ENCODE measurements around the gene FGF14. TPM values are rescaled to one million over a fixed set of nuclear protein-coding genes. Genes with fewer than 3 reads are reported as not detected.

Gene FGF14
- total and polyA plus RNA-seq, 2 experiments from 2014 or later: 0.73 TPM; not detected in 1

DNA sequence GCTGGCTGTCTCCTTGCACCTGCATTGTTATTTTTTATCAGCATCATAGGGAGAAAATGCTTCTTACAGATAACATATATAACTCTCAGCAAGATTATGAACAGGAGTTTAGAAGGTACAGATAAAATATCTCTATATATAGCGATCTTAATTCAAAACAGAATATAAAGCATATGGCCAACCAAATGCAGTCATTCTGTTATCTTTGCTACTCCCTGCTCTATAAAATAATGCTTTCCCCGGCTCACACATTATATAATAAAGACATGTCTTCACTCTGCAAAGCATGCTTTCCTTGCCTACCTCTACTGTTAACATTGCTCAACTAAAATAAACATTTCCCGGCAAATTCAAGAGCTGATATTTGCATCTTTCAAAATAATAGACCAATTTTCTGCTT lies 161.7 kb downstream of the FGF14 start:
- no peak overlapping the region for H3K4me2 ChIP-seq
- H3K36me3 ChIP-seq (replicated peaks; ENCODE audit: insufficient read depth, low read depth): no peaks in the 10 kb centered on the region
- H3K9me3 ChIP-seq (ENCODE audit: low read depth): no peaks in the 10 kb centered on the region
- no peak for TF ChIP-seq CTCF (IDR thresholded peaks at IDR 0.05; ENCODE audit: poor library complexity)
- no peak for TF ChIP-seq EZH2phosphoT487 (IDR thresholded peaks at IDR 0.05; ENCODE audit: low read depth, severe bottlenecking, unreplicated experiment)
- TF ChIP-seq EZH2 (IDR thresholded peaks at IDR 0.05; ENCODE audit: borderline replicate concordance): no peak
- no peak for DNase-seq (ENCODE audit: low spot score)
- 57% methylated on average over 3 of the region's 3 CpGs for WGBS (ENCODE audit: low lambda C conversion rate, missing lambda C conversion rate)
- no peaks in the 10 kb centered on the region for H3K9me2 ChIP-seq (replicated peaks; ENCODE audit: insufficient read depth)
- H2AFZ ChIP-seq: no peak overlapping the region
- no peak overlapping the region for H3K4me3 ChIP-seq
- no peaks in the 10 kb centered on the region for H3K79me2 ChIP-seq
- H4K20me1 ChIP-seq (ENCODE audit: insufficient read depth, poor library complexity, severe bottlenecking): no peaks in the 10 kb centered on the region
- H3K27me3 ChIP-seq: no peaks in the 10 kb centered on the region
- H3K4me1 ChIP-seq (ENCODE audit: insufficient read depth): no peaks in the 10 kb centered on the region
- no peak overlapping the region for H3K27ac ChIP-seq

DNA sequence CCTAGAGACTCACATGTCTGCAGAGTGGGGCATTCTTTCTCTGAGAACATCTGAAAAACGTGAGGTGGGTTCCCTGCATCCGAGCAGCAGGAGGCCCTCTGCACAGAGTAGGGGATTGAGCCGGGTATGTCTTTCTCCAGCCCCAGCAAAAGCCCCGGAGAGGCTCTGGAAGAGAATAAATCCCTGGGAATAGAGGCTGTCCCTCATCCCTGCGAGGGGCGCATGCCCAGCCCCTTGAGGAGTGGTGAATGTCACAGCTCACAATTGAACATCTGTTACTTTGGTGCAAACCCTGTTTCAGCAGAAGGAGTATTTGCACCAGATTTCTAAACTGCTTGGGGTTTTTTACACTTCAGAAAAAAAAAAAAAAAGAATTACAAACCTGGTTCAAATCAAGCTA lies 164.6 kb downstream of the FGF14 start:
- no peaks in the 10 kb centered on the region for H3K9me2 ChIP-seq (replicated peaks; ENCODE audit: insufficient read depth)

DNA sequence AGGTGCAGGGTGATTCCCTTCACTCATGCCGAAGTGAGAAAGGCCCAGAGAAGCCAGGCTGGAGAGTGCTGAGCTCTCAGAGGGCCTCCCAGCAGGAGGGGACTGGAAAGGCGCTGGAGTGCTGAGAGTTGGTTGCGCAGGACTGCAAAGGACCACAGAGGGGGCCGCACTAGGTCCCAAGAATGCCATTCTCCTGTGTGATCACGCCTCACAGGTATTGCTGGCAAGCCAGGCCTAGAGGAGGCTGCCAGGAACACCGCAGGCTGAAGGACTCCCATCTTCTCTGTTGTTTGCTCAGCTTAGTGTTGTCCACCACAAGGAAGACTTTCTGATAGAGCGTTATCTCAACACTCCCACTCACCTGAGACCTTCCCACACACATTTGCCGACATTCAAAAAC lies 165.0 kb downstream of the FGF14 start:
- WGBS (ENCODE audit: low lambda C conversion rate, missing lambda C conversion rate): 77% methylated on average over 8 of the region's 8 CpGs
- no peaks in the 10 kb centered on the region for H3K36me3 ChIP-seq (replicated peaks; ENCODE audit: insufficient read depth, low read depth)
- no peaks in the 10 kb centered on the region for H4K20me1 ChIP-seq (ENCODE audit: insufficient read depth, poor library complexity, severe bottlenecking)
- no peak overlapping the region for H2AFZ ChIP-seq
- H3K79me2 ChIP-seq: no peaks in the 10 kb centered on the region
- H3K9me2 ChIP-seq (replicated peaks; ENCODE audit: insufficient read depth): no peaks in the 10 kb centered on the region
- no peaks in the 10 kb centered on the region for H3K9me3 ChIP-seq (ENCODE audit: low read depth)
- H3K4me2 ChIP-seq: no peak overlapping the region
- no peaks in the 10 kb centered on the region for H3K27me3 ChIP-seq
- no peak overlapping the region for H3K27ac ChIP-seq
- DNase-seq (ENCODE audit: low spot score): no peak
- no peak overlapping the region for H3K4me3 ChIP-seq
- H3K4me1 ChIP-seq (ENCODE audit: insufficient read depth): no peaks in the 10 kb centered on the region
- TF ChIP-seq EZH2phosphoT487 (IDR thresholded peaks at IDR 0.05; ENCODE audit: low read depth, severe bottlenecking, unreplicated experiment) (no peak), EZH2 (IDR thresholded peaks at IDR 0.05; ENCODE audit: borderline replicate concordance) (no peak), CTCF (IDR thresholded peaks at IDR 0.05; ENCODE audit: poor library complexity) (no peak)

More for the DNA sequence above, 164.6 kb downstream of the FGF14 start:
- WGBS (ENCODE audit: low lambda C conversion rate, missing lambda C conversion rate): 62% methylated on average over 6 of the region's 6 CpGs
- Histone ChIP-seq H3K36me3 (replicated peaks; ENCODE audit: insufficient read depth, low read depth) (no peaks in the 10 kb centered on the region), H3K9me3 (ENCODE audit: low read depth) (no peaks in the 10 kb centered on the region), H3K4me2 (no peak overlapping the region), H3K27ac (no peak overlapping the region), H2AFZ (no peak overlapping the region), H4K20me1 (ENCODE audit: insufficient read depth, poor library complexity, severe bottlenecking) (no peaks in the 10 kb centered on the region), H3K4me1 (ENCODE audit: insufficient read depth) (no peaks in the 10 kb centered on the region), H3K4me3 (no peak overlapping the region), H3K27me3 (no peaks in the 10 kb centered on the region), H3K79me2 (no peaks in the 10 kb centered on the region)
- no peak for TF ChIP-seq EZH2phosphoT487 (IDR thresholded peaks at IDR 0.05; ENCODE audit: low read depth, severe bottlenecking, unreplicated experiment)
- TF ChIP-seq CTCF (IDR thresholded peaks at IDR 0.05; ENCODE audit: poor library complexity): no peak
- TF ChIP-seq EZH2 (IDR thresholded peaks at IDR 0.05; ENCODE audit: borderline replicate concordance): no peak
- no peak for DNase-seq (ENCODE audit: low spot score)

GRCh38 chr13:102236341-102236740 lies 165.5 kb downstream of the FGF14 start:
- Histone ChIP-seq H3K4me1 (ENCODE audit: insufficient read depth) (no peaks in the 10 kb centered on the region), H3K4me3 (no peak overlapping the region), H3K36me3 (replicated peaks; ENCODE audit: insufficient read depth, low read depth) (no peaks in the 10 kb centered on the region), H3K27ac (no peak overlapping the region), H4K20me1 (ENCODE audit: insufficient read depth, poor library complexity, severe bottlenecking) (no peaks in the 10 kb centered on the region), H3K27me3 (no peaks in the 10 kb centered on the region), H3K79me2 (no peaks in the 10 kb centered on the region), H3K9me3 (ENCODE audit: low read depth) (no peaks in the 10 kb centered on the region), H2AFZ (no peak overlapping the region), H3K4me2 (no peak overlapping the region), H3K9me2 (replicated peaks; ENCODE audit: insufficient read depth) (no peaks in the 10 kb centered on the region)
- DNase-seq (ENCODE audit: low spot score): no peak
- TF ChIP-seq EZH2 (IDR thresholded peaks at IDR 0.05; ENCODE audit: borderline replicate concordance) (no peak), CTCF (IDR thresholded peaks at IDR 0.05; ENCODE audit: poor library complexity) (no peak), EZH2phosphoT487 (IDR thresholded peaks at IDR 0.05; ENCODE audit: low read depth, severe bottlenecking, unreplicated experiment) (no peak)
- WGBS (ENCODE audit: low lambda C conversion rate, missing lambda C conversion rate): 64% methylated on average over 7 of the region's 7 CpGs
